Stimulated activated CD8-positive, alpha-beta memory T cell treated with anti-CD3 and anti-CD28 coated beads, Interleukin-4, amount 100 ng/mL, for 1 hour (primary cell): ENCODE measurements around the gene ERGIC2.
A peak's percentile ranks its signal among the peaks of the same experiment; 100 is the strongest.
"Not testable (repeated sequence)": the region's sequence is repeated elsewhere in the genome, so short reads cannot be mapped to it uniquely, and the experiment has no call there.

ENCODE experiments used
- DNase-seq, 2 donors: peaks; one replicate each; pipeline ENCODE4 v3.0.0-alpha.2; 2020; ENCODE audit warnings: low read depth in 2 of 2, low spot score in 1 of 2

The ERGIC2 gene

GRCh38 chr12:29380536-29381523, at the start of gene ERGIC2:
ERGIC2 (minus strand) TSS chr12:29381172; CDS start chr12:29371633, 9,539 bp downstream.
- peak; percentile 69 to 79 for DNase-seq

DNA sequence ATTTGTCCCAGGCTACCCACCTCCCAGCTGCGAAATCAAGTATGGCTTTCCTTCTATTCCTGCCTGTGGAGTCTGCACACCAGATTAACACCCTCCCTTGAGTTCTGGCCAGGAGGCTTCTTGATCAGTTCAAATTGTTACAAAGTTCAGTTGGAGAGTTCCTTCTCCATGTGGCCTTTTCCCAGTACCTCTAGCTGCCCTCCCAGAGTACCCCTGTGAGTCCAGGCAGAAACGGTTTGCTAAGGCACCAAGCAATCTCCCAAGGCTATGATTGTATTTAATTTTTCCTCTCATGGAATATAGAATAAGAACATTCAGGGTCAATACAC, 49.7 kb upstream of the ERGIC2 start:
- no peak for DNase-seq

- no peak for DNase-seq
Observed at GRCh38 chr12:29429999-29430715, 49.2 kb upstream of the ERGIC2 start.

DNA sequence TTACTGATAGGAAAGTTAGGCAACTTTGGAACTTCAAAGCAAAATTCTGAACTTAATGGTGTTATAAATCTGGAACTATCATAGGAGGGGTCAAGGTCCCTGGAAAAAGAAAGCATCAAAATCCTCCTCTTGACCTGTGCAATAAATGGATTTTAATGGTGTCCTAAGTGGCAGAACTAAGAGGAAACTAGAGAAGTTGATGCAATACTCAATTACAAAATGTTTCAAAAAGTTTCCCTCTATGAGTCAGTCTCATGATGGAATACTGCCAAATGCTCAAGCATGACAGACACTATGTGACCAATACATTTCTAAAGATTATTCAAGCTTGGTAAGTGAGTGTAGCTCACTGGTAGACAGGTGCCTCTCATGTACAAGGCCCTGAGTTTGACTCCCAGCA, 47.7 kb upstream of the ERGIC2 start:
- no peak for DNase-seq

DNA sequence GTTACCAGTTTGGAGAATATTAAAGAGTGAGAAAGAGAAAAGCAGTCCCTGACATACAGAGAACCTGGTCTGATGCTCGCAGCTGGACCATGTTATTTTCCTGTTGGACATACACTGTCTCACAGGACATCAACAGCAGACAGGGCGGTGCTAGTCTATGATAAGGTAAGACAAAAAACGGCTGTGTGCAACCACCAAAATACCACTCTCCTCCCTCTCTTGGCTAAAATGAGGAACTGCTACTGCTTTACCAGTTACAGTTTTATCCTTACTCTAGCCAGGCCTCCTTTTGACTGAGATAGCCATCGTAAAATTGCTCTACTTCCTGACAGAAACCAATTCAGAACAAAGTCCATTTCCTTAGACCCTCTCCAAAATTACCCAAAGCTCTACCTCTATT, 47.0 kb upstream of the ERGIC2 start:
- no peak for DNase-seq

GRCh38 chr12:29426498-29426897, 45.5 kb upstream of the ERGIC2 start:
- DNase-seq, result no peak

DNA sequence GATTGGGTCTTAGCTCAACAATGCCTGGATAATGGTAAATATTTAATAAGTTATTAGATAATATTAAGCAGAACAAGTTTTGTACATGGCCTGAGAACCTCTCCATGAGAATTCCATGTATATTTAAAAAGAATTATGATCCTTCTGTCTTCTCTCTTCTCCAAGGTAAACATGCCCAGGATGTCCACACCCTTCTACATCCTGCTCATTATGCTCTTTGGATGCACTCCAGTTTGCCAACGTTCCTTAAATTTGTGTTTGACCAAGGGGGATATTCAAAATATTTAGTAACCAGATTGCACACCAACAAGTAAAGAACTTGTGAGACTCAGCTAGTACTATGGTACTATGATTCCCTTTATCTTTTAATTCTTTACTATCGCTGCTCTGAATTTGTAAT, 44.8 kb upstream of the ERGIC2 start:
- no peak for DNase-seq

GRCh38 chr12:29416748-29417147, 35.8 kb upstream of the ERGIC2 start:
- no peak for DNase-seq

DNA sequence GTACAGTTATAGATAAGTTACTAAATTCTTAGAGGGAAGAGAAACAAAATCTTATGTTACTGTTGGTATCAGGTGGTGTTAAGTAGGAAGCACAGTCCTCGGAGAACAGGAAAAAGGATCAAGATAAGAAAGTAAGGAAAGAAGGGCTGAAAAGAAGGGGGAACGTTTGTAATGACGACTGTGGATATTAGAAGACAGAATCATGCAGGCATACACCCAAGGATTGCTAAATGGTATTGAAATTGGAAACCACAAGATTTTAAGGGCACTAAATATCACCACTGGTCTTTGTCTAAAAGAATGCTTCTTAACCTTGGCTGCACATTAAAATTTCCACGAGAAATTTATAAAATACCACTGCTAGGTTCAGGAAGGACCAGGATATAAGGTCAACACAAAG, 34.1 kb upstream of the ERGIC2 start:
- DNase-seq, result no peak

- no peak for DNase-seq
Observed at GRCh38 chr12:29414368-29414767, 33.4 kb upstream of the ERGIC2 start.

DNA sequence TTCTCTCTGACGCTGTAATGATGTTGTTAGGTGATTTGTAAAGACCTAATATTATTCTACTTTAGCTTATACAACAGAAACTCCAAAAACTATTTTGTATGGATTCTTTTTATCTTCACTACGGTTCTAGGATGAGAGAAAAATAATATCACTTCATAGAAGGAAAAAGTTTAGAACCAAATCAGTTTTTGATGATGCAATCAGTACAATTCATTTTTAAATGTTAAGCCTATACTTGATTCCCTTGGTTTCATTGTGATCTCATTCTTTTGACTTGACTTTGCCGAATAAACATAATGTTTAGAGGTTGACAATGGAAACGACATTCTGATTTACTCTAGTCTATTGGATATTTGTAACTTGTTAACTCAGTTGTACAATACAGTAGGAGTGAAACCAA, 24.6 kb upstream of the ERGIC2 start:
- DNase-seq, result no peak

DNA sequence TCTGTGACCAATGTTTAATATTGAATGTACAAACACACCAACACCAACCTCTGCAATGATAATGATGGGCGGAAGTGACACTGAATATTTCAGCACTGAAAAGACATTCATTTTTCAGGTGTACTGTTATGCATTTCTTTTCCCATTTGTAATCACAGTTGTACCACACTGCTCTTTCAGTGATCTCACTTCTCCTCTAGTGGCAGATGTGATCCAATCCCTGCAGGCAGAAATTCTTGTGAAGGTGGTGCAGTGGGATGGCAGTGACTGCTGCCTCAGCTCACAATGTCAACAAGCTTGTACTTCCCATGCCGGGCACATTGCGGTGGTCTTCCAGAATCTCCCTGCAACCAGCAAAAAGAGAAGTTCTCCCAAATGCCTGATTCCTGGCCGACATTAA, 23.0 kb upstream of the ERGIC2 start:
- DNase-seq, result no peak

DNA sequence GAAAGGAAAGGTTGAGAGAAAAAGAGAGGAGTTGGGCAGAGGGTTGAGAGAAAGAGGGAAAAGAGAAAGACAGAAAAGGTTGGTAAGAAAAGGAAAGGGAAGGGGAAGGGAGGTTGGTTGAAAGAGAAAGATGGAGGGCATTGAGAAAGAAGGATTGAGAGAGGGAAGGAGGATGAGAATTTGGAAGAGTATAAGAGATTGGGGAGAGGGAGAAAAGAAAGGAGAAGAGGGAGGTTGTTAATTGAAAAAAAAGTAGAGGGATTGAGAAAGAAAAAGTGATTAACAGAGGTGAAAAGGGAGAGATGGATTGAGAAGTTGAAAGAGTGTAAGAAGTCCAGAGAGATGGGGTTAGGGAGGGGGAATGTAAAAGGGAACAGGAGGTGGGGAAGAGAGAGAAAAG, 21.5 kb upstream of the ERGIC2 start:
- no peak for DNase-seq

DNA sequence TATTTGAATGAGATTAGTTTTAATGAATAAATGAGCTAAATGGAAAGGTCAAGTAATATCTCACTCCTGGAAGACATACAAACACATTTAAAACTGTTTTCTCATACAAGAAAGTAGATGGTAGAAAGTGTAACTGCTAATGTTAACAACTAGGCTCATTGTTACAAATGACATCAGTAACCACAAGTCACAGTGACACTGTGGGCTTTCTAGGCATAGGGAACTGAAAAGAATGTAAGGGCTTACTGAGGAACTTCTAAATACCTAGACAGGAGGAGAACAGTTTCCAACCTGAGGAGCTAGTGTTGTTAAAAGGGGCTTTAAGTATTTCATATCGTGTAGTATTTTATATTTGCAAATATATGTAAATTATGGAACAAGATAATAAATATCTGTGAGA, 17.5 kb upstream of the ERGIC2 start:
- no peak for DNase-seq

GRCh38 chr12:29396774-29397173, 15.8 kb upstream of the ERGIC2 start:
- no peak for DNase-seq

DNA sequence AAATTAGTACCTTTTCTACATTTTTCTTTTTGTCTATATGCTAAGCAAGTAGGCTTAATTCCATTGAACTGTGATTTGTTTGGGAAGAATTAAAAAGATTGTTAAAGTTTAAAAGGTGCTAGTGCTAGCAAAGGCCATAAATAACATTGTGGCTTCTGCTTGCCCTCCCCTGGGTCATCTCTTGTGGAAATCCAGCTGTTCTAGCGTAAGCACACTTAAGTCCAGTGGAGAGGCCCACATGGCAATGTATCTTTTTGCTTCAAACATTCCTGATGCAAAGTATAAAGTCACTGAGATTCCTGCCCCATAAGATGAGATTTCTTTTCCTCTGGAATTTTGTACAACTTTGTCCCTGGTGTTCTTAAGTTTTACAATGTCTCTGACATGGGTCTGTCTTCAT, 14.4 kb upstream of the ERGIC2 start:
- no peak for DNase-seq

DNA sequence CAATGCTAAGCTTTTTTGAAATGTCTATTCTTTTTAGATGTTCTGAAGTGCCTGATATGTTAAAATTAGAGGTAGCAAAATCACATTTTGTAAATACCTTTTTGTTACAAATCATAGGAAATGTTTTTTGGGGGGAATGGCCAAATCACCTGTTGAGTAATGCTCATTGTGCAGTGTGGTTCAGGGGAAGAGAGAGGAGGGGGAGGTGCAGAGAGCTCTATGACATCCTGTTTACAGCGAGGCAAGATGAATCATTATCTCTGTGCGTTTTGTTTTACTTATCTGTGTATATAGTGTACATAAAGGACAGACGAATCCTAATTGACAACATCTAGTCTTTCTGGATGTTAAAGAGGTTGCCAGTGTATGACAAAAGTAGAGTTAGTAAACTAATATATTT, 9.4 kb upstream of the ERGIC2 start:
- peak in 1 of 2 donors; percentile 9 for DNase-seq

DNA sequence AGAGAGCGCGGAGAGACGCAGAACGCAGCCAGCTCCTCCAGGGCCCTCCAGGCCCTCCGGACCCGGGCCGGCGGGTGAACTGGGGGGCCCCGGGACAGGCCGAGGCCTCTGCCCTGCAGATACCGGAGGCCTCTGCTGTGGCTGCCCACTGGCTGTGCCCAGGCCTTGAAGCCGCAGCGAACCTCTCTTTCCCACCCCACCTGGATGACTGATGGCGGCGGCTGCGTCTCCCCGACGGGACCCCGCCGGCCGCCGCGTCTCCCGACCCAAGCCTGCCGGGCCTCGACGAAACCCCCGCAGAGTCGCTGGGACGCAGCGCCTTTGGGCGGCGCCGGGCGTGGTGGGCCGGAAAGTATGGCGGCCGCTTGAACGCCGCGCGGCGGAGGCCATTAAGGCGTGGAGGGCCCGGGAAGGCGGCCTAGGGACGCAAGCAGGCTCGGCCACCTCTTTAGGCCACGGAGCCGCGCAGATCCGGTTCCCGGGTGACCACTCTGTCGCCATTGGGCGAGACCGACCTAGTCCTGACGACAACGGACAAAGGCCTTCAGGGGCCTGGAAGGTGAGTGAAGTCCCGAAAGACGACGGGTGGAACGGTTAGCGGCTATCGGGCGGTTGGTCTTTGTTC, 8.4 kb upstream of the ERGIC2 start:
- no peak for DNase-seq

DNA sequence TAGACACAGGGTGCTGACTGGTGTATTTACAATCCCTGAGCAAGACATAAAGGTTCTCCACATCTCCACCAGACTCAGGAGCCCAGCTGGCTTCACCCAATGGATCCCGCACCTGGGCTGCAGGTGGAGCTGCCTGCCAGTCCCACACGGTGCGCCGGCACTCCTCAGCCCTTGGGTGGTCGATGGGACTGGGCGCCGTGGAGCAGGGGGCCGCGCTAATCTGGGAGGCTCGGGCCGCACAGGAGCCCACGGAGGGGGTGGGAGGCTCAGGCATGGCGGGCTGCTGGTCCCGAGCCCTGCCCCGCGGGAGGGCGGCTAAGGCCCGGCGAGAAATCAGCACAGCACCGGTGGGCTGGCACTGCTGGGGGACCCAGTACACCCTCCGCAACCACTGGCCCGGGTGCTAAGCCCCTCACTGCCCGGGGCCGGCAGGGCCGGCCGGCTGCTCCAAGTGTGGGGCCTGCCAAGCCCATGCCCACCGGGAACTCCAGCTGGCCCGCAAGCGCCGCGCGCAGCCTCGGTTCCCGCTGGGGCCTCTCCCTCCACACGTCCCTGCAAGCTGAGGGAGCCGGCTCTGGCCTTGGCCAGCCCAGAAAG, 5.2 kb upstream of the ERGIC2 start:
- DNase-seq, result not testable (repeated sequence)

GRCh38 chr12:29385194-29385593, 4.2 kb upstream of the ERGIC2 start:
- not testable (repeated sequence) for DNase-seq

DNA sequence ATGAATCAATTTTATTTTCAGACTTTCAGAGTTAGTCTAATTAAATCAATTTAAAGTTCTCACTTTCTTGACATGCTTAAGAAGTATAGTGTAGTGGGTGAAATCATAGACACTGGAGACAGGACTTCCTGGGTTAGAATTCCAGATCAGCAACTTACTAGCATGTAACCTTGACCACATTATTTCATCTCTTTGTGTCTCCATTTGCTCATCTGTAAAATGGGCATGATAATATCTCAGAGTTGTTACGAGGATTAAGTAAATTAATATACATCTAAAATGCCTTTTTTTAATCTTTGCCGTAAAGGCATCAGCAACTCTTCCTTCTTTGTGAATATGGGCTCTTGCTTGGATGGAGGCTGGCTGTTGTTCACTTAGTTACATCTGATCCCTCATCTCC, 1.3 kb upstream of the ERGIC2 start:
- no peak for DNase-seq

DNA sequence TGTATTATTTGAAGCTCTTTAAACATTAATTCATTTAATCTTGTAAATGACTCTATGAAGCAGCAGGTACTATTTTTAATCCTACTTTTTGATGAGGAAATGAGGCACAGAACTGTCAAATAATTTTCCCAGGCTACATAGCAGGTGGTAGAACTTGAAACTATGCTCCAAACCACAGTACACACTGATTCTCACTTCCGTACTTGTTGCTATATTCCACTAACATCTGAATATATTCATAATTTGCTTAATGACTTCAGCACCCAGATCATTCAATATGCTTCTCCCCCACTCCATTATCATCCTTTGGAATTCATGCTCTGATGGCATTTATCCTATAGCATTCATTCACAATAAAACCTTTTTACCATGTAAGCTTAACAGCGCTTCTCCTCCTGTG, 4.9 kb downstream of the ERGIC2 start:
- DNase-seq, result no peak
